Common myeloid progenitor, CD34-positive (primary cell): ENCODE data around the gene POLDIP3.
A peak's percentile ranks its signal among the peaks of the same experiment; 100 is the strongest.
"Not testable (repeated sequence)": the region's sequence is repeated elsewhere in the genome, so short reads cannot be mapped to it uniquely, and the experiment has no call there.

Experiments
- CTCF ChIA-PET: fragments of 350-600 bp; sonication (Branson Sonifier 250); formaldehyde crosslinking; loops from one replicate; lab custom pipeline; 2021; ENCODE audit warnings: antibody characterized with exemption; lab: Charles Lee
- POLR2A ChIA-PET: fragments of 350-600 bp; sonication (Branson Sonifier 250); formaldehyde crosslinking; loops from one replicate; lab custom pipeline; 2021; ENCODE audit warnings: antibody characterized with exemption; lab: Charles Lee
- DNase-seq, 3 donors: peaks; one replicate each; pipeline versions ENCODE4 v3.0.0 to v3.0.0-alpha.2; 2013
- H3K27ac ChIP-seq, 2 experiments: 1 replicate in 1 of 2; 2 replicates in 1 of 2; pipeline ENCODE4 v1.7.0; 2013; ENCODE audit warnings: inconsistent platforms in 2 of 2, low read length in 2 of 2, mild to moderate bottlenecking in 2 of 2, low read depth in 1 of 2, moderate library complexity in 1 of 2; ENCODE audit not compliant: severe bottlenecking in 2 of 2, insufficient read depth in 1 of 2, poor library complexity in 1 of 2
- H3K27me3 ChIP-seq, 5 experiments: replicated peaks in 2 of 5; 1 replicate in 3 of 5; 2 replicates in 2 of 5; pipeline versions ENCODE4 v1.6.1 to v1.7.0; 2013; ENCODE audit warnings: low read length in 4 of 5, mild to moderate bottlenecking in 2 of 5, moderate library complexity in 2 of 5, inconsistent platforms in 1 of 5; ENCODE audit not compliant: insufficient read depth in 5 of 5, control insufficient read depth in 4 of 5
- H3K36me3 ChIP-seq, 4 experiments: 1 replicate in 2 of 4; 2 replicates in 2 of 4; pipeline versions ENCODE4 v1.6.1 to v1.7.0; 2013; ENCODE audit warnings: low read length in 3 of 4, control low read depth in 1 of 4, mild to moderate bottlenecking in 1 of 4; ENCODE audit not compliant: control insufficient read depth in 4 of 4, insufficient read depth in 4 of 4
- H3K4me1 ChIP-seq, 4 experiments: 1 replicate in 3 of 4; 2 replicates in 1 of 4; pipeline versions ENCODE4 v1.6.1 to v1.7.1; 2013; ENCODE audit warnings: low read length in 3 of 4, mild to moderate bottlenecking in 3 of 4, control low read depth in 1 of 4, inconsistent platforms in 1 of 4, moderate library complexity in 1 of 4; ENCODE audit not compliant: control insufficient read depth in 4 of 4, insufficient read depth in 4 of 4; ENCODE audit errors: control extremely low read depth in 1 of 4
- H3K4me3 ChIP-seq, 7 experiments: 1 replicate in 4 of 7; 2 replicates in 3 of 7; pipeline versions ENCODE4 v1.5.1 to v1.7.0; 2013; ENCODE audit warnings: mild to moderate bottlenecking in 7 of 7, low read length in 6 of 7, moderate library complexity in 6 of 7, inconsistent platforms in 2 of 7, low read depth in 2 of 7, control low read depth in 1 of 7; ENCODE audit not compliant: insufficient read depth in 4 of 7, control insufficient read depth in 1 of 7; ENCODE audit errors: extremely low read depth in 1 of 7
- H3K9me3 ChIP-seq, 5 experiments: 1 replicate in 4 of 5; 2 replicates in 1 of 5; pipeline versions ENCODE4 v1.6.1 to v1.7.1; 2013; ENCODE audit warnings: low read length in 4 of 5, mild to moderate bottlenecking in 2 of 5, inconsistent platforms in 1 of 5, low read depth in 1 of 5, moderate library complexity in 1 of 5; ENCODE audit not compliant: control insufficient read depth in 4 of 5, insufficient read depth in 2 of 5; ENCODE audit errors: control extremely low read depth in 1 of 5
- WGBS: methylation state at CpG from one replicate; pipeline ENCODE4 v1.1.5; 2013; ENCODE audit not compliant: insufficient coverage; 5-methylcytosine and 5-hydroxymethylcytosine counted together

The POLDIP3 gene

GRCh38 chr22:42564699-42565098, 50.0 kb downstream of the POLDIP3 start:
- Histone ChIP-seq H3K4me1 (peaks cover 0 to 15% (median 13%) of the 10 kb centered on the region in 4 experiments), H3K27ac (no peak overlapping the region), H3K36me3 (peaks cover 0 to 5% (median 3%) of the 10 kb centered on the region in 4 experiments), H3K4me3 (no peak overlapping the region), H3K27me3 (no peaks in the 10 kb centered on the region), H3K9me3 (no peaks in the 10 kb centered on the region)
- no peak for DNase-seq
- ChIA-PET POLR2A (no interaction called here), CTCF (no interaction called here)
- WGBS: 97% methylated on average over 14 of the region's 17 CpGs

- H3K9me3 ChIP-seq, H3K36me3 ChIP-seq, H3K27ac ChIP-seq, DNase-seq, H3K4me3 ChIP-seq, CTCF ChIA-PET, POLR2A ChIA-PET, H3K27me3 ChIP-seq: not testable (repeated sequence)
- H3K4me1 ChIP-seq: peaks cover 0 to 15% (median 13%) of the 10 kb centered on the region in 4 experiments
- WGBS: 94% methylated on average over 2 of the region's 3 CpGs
These were observed 50.7 kb downstream of the POLDIP3 start for GRCh38 chr22:42563943-42564342.

GRCh38 chr22:42562684-42563083, 52.0 kb downstream of the POLDIP3 start:
- DNase-seq: no peak
- no peak overlapping the region for H3K27ac ChIP-seq
- no peaks in the 10 kb centered on the region for H3K27me3 ChIP-seq
- 70% methylated on average over 1 of the region's 2 CpGs for WGBS
- H3K36me3 ChIP-seq: peaks cover 0 to 5% (median 2%) of the 10 kb centered on the region in 4 experiments
- peaks cover 0 to 15% (median 13%) of the 10 kb centered on the region in 4 experiments for H3K4me1 ChIP-seq
- POLR2A ChIA-PET: interaction anchor here (0.9 kb wide), 1 partner anchor 53 kb away, joined by 3 read pairs; no protein-coding TSS in a partner anchor
- CTCF ChIA-PET: interaction anchor here (0.6 to 2.0 kb wide), 7 partner anchors 15 to 126 kb away, joined by 3 to 7 read pairs (median 3); no protein-coding TSS in a partner anchor
- H3K9me3 ChIP-seq: no peaks in the 10 kb centered on the region
- H3K4me3 ChIP-seq: peak overlapping the region in 1 of 7 experiments; percentile 14

- CTCF ChIA-PET: interaction anchor here (0.6 to 2.0 kb wide), 7 partner anchors 15 to 125 kb away, joined by 3 to 7 read pairs (median 3); no protein-coding TSS in a partner anchor
- H3K4me3 ChIP-seq: peak overlapping the region in 1 of 7 experiments; percentile 14
- 0% methylated on average over 2 of the region's 8 CpGs for WGBS
- DNase-seq: peak; percentile 56 to 82 (median 78)
- no peaks in the 10 kb centered on the region for H3K9me3 ChIP-seq
- H3K4me1 ChIP-seq: peaks cover 0 to 15% (median 13%) of the 10 kb centered on the region in 4 experiments
- H3K27ac ChIP-seq: peak overlapping the region in 1 of 2 experiments; percentile 20
- POLR2A ChIA-PET: interaction anchor here (0.9 kb wide), 1 partner anchor 53 kb away, joined by 3 read pairs; no protein-coding TSS in a partner anchor
- no peaks in the 10 kb centered on the region for H3K27me3 ChIP-seq
- peaks cover 0 to 5% (median 2%) of the 10 kb centered on the region in 4 experiments for H3K36me3 ChIP-seq
These were observed 52.4 kb downstream of the POLDIP3 start for GRCh38 chr22:42562279-42562678.

- Histone ChIP-seq H3K27me3 (no peaks in the 10 kb centered on the region), H3K36me3 (peaks cover 0 to 5% (median 2%) of the 10 kb centered on the region in 4 experiments), H3K4me3 (peak overlapping the region in 1 of 7 experiments; percentile 14), H3K27ac (peak overlapping the region in 1 of 2 experiments; percentile 20), H3K9me3 (no peaks in the 10 kb centered on the region), H3K4me1 (peaks cover 0 to 15% (median 13%) of the 10 kb centered on the region in 4 experiments)
- no peak for DNase-seq
- 64% methylated on average over 5 of the region's 5 CpGs for WGBS
- ChIA-PET POLR2A (interaction anchor here (0.6 to 0.9 kb wide), 2 partner anchors 54 to 429 kb away, joined by 3 read pairs; no protein-coding TSS in a partner anchor), CTCF (interaction anchor here (1.1 to 2.0 kb wide), 6 partner anchors 8 to 125 kb away, joined by 3 to 7 read pairs (median 4); no protein-coding TSS in a partner anchor)
These were observed 52.8 kb downstream of the POLDIP3 start for GRCh38 chr22:42561856-42562255.

GRCh38 chr22:42560781-42561180, 53.9 kb downstream of the POLDIP3 start:
- no peaks in the 10 kb centered on the region for H3K27me3 ChIP-seq
- ChIA-PET POLR2A (no interaction called here), CTCF (interaction anchor here (0.8 to 1.9 kb wide), 3 partner anchors 9 to 34 kb away, joined by 3 to 7 read pairs (median 6); no protein-coding TSS in a partner anchor)
- WGBS: 87% methylated on average over 7 of the region's 7 CpGs
- H3K27ac ChIP-seq: no peak overlapping the region
- peaks cover 0 to 2% (median 0%) of the 10 kb centered on the region in 4 experiments for H3K36me3 ChIP-seq
- peak; percentile 24 to 39 (median 38) for DNase-seq
- peaks cover 0 to 15% (median 13%) of the 10 kb centered on the region in 4 experiments for H3K4me1 ChIP-seq
- H3K4me3 ChIP-seq: no peak overlapping the region
- H3K9me3 ChIP-seq: no peaks in the 10 kb centered on the region

GRCh38 chr22:42560381-42560780, 54.3 kb downstream of the POLDIP3 start:
- DNase-seq: no peak
- Histone ChIP-seq H3K27ac (no peak overlapping the region), H3K36me3 (no peaks in the 10 kb centered on the region), H3K4me3 (no peak overlapping the region), H3K4me1 (peaks cover 0 to 15% (median 13%) of the 10 kb centered on the region in 4 experiments), H3K27me3 (no peaks in the 10 kb centered on the region), H3K9me3 (no peaks in the 10 kb centered on the region)
- ChIA-PET POLR2A (no interaction called here), CTCF (interaction anchor here (0.6 to 1.4 kb wide), 3 partner anchors 9 to 939 kb away, joined by 3 to 6 read pairs (median 3); no protein-coding TSS in a partner anchor)
- WGBS: 92% methylated on average over 8 of the region's 8 CpGs
